ENCODE data around the gene TBXT. TPM values are rescaled to one million over a fixed set of nuclear protein-coding genes. Genes with fewer than 3 reads are reported as not detected.

Gene TBXT
- total and polyA plus RNA-seq, 2 of the 8 experiments (the other 6 are each of a cell fraction or from before 2014, with no cell fraction given), result 0.18 to 0.24 TPM

DNA sequence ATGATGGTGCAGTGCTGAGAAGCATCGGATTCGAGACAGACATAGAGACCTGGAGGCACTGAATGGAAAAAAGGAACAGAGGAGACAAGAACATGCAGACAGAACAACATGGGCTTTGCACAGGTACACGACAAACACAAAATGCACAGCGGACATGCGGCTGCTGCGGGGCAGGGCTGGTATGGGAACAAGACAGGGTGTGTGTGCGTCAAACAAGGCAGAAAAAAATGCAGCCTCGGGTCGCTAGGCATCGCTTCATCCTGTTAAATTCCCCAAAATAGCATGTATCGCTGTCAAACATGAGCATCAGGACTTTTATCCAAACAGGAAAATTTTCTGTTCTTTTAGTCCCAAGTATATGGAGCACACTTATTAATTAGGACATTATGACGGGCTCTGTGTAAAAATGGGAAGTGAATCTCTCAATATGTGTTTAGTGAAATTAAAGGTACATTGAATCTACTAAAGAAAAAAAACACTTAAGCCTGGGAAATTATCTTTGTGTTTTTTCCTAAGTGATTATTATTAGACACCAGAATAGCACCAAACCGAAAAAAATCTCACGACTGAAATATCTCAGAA, 36.1 kb upstream of the TBXT start:
- FAIRE-seq (no peak), DNase-seq (ENCODE audit: low read depth in 1 of 2, low spot score in 2 of 2) (no peak)
- peaks cover 0 to 2% of the 10 kb centered on the region in 2 experiments for H4K20me1 ChIP-seq (replicated peaks in 1 of 2; ENCODE audit: control insufficient read depth in 1 of 2, insufficient read depth in 2 of 2, low read length in 2 of 2)
- no peak overlapping the region for H2BK5ac ChIP-seq (ENCODE audit: low read depth, low read length)
- H3K23ac ChIP-seq (ENCODE audit: insufficient read length), result no peak overlapping the region
- 93% methylated on average over 14 of the region's 14 CpGs; no CpG with 5 or more reads in 1 of the 2 experiments for WGBS, 2 experiments (ENCODE audit: extremely low coverage in 1 of 2, insufficient coverage in 1 of 2, insufficient read length in 1 of 2, insufficient replicate concordance in 2 of 2, low coverage in 1 of 2, low lambda C conversion rate in 2 of 2, missing lambda C conversion rate in 1 of 2)
- no peak overlapping the region for H3K18ac ChIP-seq (ENCODE audit: extremely low read depth, low read length)
- no peak overlapping the region for H3K14ac ChIP-seq (ENCODE audit: insufficient read length)
- no peaks in the 10 kb centered on the region for H3K36me3 ChIP-seq (ENCODE audit: control insufficient read depth in 2 of 4, insufficient read depth in 4 of 4, low read length in 3 of 4)
- CTCF ChIA-PET (ENCODE audit: partially characterized antibody), result no interaction called here
- H3K27ac ChIP-seq (ENCODE audit: low read depth, low read length), result no peak overlapping the region
- H3K27me3 ChIP-seq (replicated peaks in 1 of 4; ENCODE audit: control insufficient read depth in 3 of 4, extremely low read depth in 1 of 4, insufficient read depth in 3 of 4, low read length in 3 of 4), result peaks cover 0 to 5% (median under 1%) of the 10 kb centered on the region in 4 experiments; a peak in 3 of 7 replicates
- no peak overlapping the region for H3K9ac ChIP-seq (replicated peaks in 1 of 4; ENCODE audit: extremely low read depth in 1 of 4, low read depth in 3 of 4, low read length in 3 of 4)
- no peak overlapping the region for H4K8ac ChIP-seq (ENCODE audit: extremely low read depth, insufficient read depth, low read length)
- no peak overlapping the region for H2BK12ac ChIP-seq (ENCODE audit: low read depth, low read length)
- no peak overlapping the region for H2BK20ac ChIP-seq (ENCODE audit: low read length)
- POLR2A ChIA-PET (ENCODE audit: partially characterized antibody), result no interaction called here
- H3K9me3 ChIP-seq (ENCODE audit: insufficient read depth in 2 of 2, low read depth in 1 of 2, low read length in 1 of 2), result no peaks in the 10 kb centered on the region
- no peaks in the 10 kb centered on the region for H3K79me2 ChIP-seq (ENCODE audit: control insufficient read depth in 1 of 2, insufficient read depth in 2 of 2, low read length in 2 of 2)
- no peaks in the 10 kb centered on the region for H3K23me2 ChIP-seq (ENCODE audit: low read depth, low read length)
- no peak overlapping the region for H3K56ac ChIP-seq (replicated peaks; ENCODE audit: insufficient read length, low read depth, low read length)
- H2BK120ac ChIP-seq (replicated peaks; ENCODE audit: low read depth, low read length), result no peak overlapping the region
- peaks cover 0 to 5% (median 0%) of the 10 kb centered on the region in 4 experiments; a peak in 2 of 7 replicates for H3K4me1 ChIP-seq (replicated peaks in 1 of 4; ENCODE audit: control insufficient read depth in 3 of 4, insufficient read depth in 4 of 4, low read length in 3 of 4)
- no peak overlapping the region for H3K4me2 ChIP-seq (ENCODE audit: insufficient read depth in 1 of 2, low read depth in 2 of 2, low read length in 2 of 2)
- H3K4ac ChIP-seq (replicated peaks; ENCODE audit: insufficient read length, low read depth, low read length), result no peak overlapping the region
- no peak overlapping the region for H2AFZ ChIP-seq (ENCODE audit: low read length)
- H4K91ac ChIP-seq (replicated peaks; ENCODE audit: insufficient read length, low read length), result no peak overlapping the region
- no peaks in the 10 kb centered on the region for H3K79me1 ChIP-seq (ENCODE audit: low read depth, low read length)
- no peak overlapping the region for H3K4me3 ChIP-seq (ENCODE audit: extremely low read depth in 1 of 4, insufficient read depth in 2 of 4, low read depth in 3 of 4, low read length in 4 of 4)
- H2AK5ac ChIP-seq (ENCODE audit: low read depth, low read length), result no peak overlapping the region
- no peak overlapping the region for H2BK15ac ChIP-seq (ENCODE audit: low read length)
- H4K5ac ChIP-seq (ENCODE audit: insufficient read length, low read depth, low read length), result no peak overlapping the region
- TF ChIP-seq NRF1 (IDR thresholded peaks at IDR 0.05; ENCODE audit: low read depth, low read length), result no peak
- no peak for TF ChIP-seq SAP30 (IDR thresholded peaks at IDR 0.05; ENCODE audit: insufficient read depth, insufficient replicate concordance, low read length)
- no peak for TF ChIP-seq JUN (IDR thresholded peaks at IDR 0.05; ENCODE audit: low read depth, low read length)
- TF ChIP-seq RBBP5 (IDR thresholded peaks at IDR 0.05; ENCODE audit: borderline replicate concordance, low read depth, low read length), result no peak
- no peak for TF ChIP-seq NANOG (IDR thresholded peaks at IDR 0.05; ENCODE audit: insufficient read depth, low read depth, low read length, poor library complexity, severe bottlenecking)
- TF ChIP-seq RAD21 (IDR thresholded peaks at IDR 0.05 in 1 of 2, conservative IDR thresholded peaks at IDR 0.05 in 1 of 2; ENCODE audit: low read depth in 2 of 2, low read length in 2 of 2), result no peak
- no peak for TF ChIP-seq POLR2AphosphoS5 (IDR thresholded peaks at IDR 0.05; ENCODE audit: low read depth, low read length)
- TF ChIP-seq RFX5 (IDR thresholded peaks at IDR 0.05; ENCODE audit: borderline replicate concordance, low read depth, low read length), result no peak
- no peak for TF ChIP-seq PHF8 (conservative IDR thresholded peaks at IDR 0.05; ENCODE audit: low read depth, low read length)

Data from H1 (cell line).